ENCODE data around the gene MYEOV.

The MYEOV gene

GRCh38 chr11:69251057-69251393 lies 42.9 kb upstream of the MYEOV start:
- no peak for TF ChIP-seq CTCF (IDR thresholded peaks at IDR 0.05; ENCODE audit: low read depth, low read length)
- H3K4me3 ChIP-seq (ENCODE audit: low read depth, low read length): no peak overlapping the region

DNA sequence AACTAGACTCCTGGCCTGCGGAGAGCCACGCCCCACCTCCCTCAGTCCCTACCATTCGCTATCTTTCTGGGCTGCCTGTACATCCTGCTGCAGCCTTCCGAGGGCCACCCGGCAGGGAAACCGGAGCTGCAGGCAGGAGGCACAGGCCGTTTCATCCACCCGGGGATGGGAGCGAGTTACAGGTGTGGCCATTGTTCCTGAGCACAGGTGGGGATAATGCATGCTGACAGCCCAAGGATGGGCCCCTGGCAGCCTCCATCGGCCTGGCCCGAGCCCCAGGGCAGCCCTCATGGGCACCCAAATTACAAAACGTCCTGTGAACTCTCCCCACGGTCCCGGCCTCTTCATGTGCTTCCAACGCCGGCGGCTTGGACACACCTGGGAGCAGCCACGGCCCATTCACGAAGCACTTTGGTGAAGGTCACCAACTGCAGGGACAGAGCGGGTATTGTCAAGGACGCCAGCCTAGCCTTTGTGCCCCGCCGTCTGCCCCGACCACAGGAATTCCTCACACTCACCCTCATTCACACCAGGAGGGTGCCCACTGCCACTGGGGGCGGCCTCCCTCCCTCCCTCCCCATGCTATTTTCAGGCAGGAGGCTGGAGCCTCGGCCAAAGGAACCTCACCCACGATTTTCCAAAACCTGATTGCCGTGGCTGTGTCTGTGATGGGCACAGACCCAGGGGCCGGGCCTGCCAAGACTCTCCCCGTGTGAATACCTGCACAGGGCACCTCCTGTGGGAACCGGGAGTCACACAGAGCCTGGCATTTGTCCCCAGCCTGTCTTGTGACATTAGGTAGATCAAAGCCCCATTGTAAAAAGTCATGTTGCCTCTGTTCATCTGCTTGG lies 42.1 kb upstream of the MYEOV start:
- no peak for TF ChIP-seq CTCF (IDR thresholded peaks at IDR 0.05; ENCODE audit: low read depth, low read length)
- H3K4me3 ChIP-seq (ENCODE audit: low read depth, low read length): no peak overlapping the region

GRCh38 chr11:69252490-69252837 lies 41.5 kb upstream of the MYEOV start:
- no peak overlapping the region for H3K4me3 ChIP-seq (ENCODE audit: low read depth, low read length)
- TF ChIP-seq CTCF (IDR thresholded peaks at IDR 0.05; ENCODE audit: low read depth, low read length): no peak

DNA sequence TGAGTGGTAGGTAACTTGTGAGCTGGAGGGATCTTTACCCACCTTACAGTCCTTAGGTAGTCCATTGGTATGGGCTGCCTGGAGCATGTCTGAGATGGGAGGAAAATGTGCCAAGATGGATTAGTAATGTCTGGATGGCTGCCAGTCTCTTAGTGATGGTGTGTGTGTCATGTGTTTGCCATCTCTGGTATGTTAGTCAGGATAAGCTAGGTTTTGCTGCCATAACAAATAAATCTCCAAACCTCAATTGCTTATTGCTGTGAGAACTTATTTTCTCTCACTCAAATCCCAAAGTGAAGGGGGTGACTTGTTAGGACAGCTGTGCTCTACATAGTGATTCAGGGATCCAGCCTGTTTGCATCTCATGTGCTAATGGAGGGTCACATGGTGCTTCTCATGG lies 40.9 kb upstream of the MYEOV start:
- no peak for TF ChIP-seq CTCF (IDR thresholded peaks at IDR 0.05; ENCODE audit: low read depth, low read length)
- H3K4me3 ChIP-seq (ENCODE audit: low read depth, low read length): no peak overlapping the region

GRCh38 chr11:69257134-69257533 lies 36.8 kb upstream of the MYEOV start:
- no peak overlapping the region for H3K4me3 ChIP-seq (ENCODE audit: low read depth, low read length)
- no peak for TF ChIP-seq CTCF (IDR thresholded peaks at IDR 0.05; ENCODE audit: low read depth, low read length)

GRCh38 chr11:69257838-69258658 lies 35.9 kb upstream of the MYEOV start:
- TF ChIP-seq CTCF (IDR thresholded peaks at IDR 0.05; ENCODE audit: low read depth, low read length): no peak
- no peak overlapping the region for H3K4me3 ChIP-seq (ENCODE audit: low read depth, low read length)

GRCh38 chr11:69259096-69259495 lies 34.9 kb upstream of the MYEOV start:
- TF ChIP-seq CTCF (IDR thresholded peaks at IDR 0.05; ENCODE audit: low read depth, low read length): no peak
- H3K4me3 ChIP-seq (ENCODE audit: low read depth, low read length): no peak overlapping the region
